A549 treated with Mapracorat at 1 μM for 4 hours (cell line): ENCODE data around the gene SNRPF. TPM values are rescaled to one million over a fixed set of nuclear protein-coding genes. Genes with fewer than 3 reads are reported as not detected.

Source experiments
- total RNA-seq: library from RNA; stranded (reverse); fragments of 200-300 nt; extraction: Qiagen RNA extraction; gene quantifications from 5 replicates; pipeline ENCODE4 v1.2.3, GENCODE V29; 2022

Gene SNRPF
- 106 to 161 TPM (median 119 TPM) in 5 replicates for total RNA-seq

DNA sequence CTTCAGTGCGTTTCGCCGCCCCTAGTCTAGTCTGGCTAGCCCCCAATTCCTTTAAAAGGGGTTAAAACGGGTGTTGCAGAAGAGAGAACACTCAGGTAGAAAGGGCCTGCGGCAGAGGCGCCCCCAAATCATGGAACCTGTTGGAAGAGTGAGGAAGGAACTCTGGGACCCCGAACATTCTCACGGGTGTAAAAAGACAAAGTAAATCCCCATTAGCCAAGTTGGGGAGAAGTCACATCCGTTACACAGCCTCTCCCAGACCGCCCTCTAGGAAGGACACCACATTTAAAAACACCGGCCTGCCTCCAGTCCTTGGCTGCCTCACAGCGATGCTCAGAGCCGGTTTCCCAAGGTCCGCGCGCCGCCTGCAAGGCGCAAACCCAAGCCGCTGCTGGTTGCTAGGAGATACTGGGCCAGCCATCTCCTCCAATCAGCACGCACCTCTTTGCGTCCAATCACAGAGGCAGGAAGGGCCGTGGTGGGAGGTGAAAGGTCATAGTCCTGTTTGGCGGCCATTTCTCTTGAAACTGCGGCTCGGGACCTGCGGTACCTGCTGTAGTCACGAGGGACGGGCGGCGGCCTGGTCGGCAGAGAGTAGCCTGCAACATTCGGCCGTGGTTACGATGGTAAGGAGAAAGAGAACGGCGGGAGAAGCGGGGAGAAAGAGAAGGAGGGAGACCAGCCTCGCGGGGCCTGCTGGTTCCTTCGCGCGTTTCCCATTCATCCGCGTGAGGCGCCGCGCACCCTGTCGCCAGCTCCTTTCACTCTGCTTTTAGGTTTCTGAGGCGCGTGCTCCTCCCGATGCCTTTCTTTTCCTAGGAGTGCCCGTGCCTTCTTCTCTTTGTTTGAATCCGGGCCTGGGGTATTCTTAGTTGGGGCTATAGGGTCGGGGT is at the start of gene SNRPF:
Gene SNRPF (plus strand): TSS at position 502 of the 893 bp plus-strand sequence. CDS start 122 bp downstream, at position 624.

Other genes with a start within 250 kb of the SNRPF start
- 37.4 to 48.9 TPM (median 40.4 TPM) in 5 replicates for gene NTN4, start 68.2 kb upstream of the SNRPF start, total RNA-seq
- gene CCDC38, start 83.7 kb downstream of the SNRPF start, total RNA-seq: 0.07 to 0.11 TPM (median 0.09 TPM) in 5 replicates
- 2.1 to 3.0 TPM (median 2.3 TPM) in 5 replicates for gene AMDHD1, start 84.4 kb downstream of the SNRPF start, total RNA-seq
- 0.24 to 0.63 TPM (median 0.55 TPM) in 5 replicates for gene HAL, start 137.4 kb downstream of the SNRPF start, total RNA-seq
- gene LTA4H, start 176.6 kb downstream of the SNRPF start, total RNA-seq: 90.0 to 108 TPM (median 98.9 TPM) in 5 replicates